ENCODE results near the gene ABTB2.

The ABTB2 gene

DNA sequence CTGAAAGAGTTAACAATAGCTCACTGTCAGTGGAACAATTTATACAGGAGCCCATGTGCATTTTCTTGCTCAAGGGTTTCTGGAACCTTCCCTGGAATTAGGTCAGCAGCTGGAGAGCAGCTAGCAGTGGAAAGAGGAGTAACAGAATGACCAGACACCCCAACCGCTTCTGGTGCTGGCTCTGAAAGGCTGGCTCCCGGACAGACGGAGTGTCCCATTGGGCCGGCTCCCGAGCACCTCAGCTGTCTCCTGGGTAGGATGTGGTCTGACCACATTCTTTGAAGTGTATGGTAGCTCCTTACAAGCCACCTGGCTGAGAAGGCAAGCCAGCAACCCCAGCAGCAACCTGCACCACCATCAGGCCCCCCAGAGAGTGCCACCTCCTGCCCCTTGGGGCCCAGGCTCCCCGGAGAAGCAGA, 44.7 kb downstream of the ABTB2 start:
- peak in 2 of 6 experiments; percentile 16 to 26 for DNase-seq

DNA sequence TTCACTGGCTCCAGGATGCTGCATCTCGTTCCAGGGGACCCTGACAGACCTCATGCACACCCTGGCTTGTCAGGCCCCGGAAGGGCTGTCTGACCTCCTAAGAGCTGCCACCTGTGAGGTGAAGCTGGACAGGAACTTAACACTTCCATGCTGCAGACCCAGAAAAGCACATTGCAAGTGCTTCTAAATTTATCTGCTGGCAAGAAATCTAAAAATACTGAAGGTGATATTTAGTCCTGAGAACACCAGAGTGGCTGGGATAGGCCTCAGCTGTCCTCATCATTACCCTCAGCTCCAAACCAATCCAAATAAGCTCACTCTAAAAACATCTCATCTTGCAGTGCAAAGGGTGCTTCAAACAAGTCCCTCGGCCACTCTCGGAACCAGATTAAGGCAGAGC, 46.7 kb downstream of the ABTB2 start:
- DNase-seq: no peak

DNA sequence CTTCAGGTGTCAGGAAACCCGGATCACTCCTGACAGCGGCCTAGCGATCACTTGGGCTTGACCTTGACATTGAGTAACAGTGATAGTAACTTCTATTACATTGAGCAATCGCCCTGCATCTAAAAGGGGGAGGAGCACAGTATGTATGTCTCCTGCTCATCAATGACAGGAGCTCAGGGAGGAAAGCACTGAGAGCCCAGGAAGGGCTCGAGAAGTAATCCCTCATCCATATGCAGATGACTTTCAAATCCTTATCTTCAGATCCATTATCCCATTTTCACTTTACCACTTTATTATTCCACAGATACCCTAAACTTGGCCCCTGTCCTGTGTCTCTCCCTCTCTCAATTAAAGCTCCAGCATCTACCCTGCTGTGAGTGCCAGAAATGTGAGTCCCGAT, 47.8 kb downstream of the ABTB2 start:
- DNase-seq: no peak

DNA sequence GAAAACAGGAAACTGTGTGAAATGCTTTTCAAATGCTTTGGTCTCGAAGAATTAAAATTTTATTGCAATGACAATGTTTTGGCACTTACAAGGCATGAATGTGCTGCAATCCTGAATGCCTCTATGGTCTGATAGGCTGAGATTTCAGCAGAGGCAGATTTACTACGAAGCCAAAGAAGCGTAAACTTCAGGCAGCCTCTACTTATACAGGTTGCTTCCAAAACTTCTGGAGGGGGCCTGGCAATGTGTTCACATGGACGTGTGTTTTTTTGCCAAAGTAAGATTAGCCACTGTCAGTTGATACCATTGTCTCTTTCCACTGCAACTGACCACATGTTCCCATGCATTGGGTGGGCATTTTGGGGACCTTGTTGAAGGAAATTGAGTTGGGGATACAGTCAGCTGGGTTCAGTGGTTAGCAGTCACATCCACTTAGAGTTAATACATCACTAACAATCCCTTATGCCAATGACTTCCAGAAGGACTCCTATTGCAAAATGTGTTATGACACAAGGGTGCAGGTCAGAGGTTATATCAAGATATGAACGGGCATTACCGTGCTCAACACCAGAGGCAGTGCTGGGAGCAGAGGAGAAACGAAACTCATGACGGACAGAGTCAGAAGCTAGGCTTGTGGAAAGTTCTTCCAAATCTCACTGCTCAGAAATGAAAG, 48.8 kb downstream of the ABTB2 start:
- peak in 1 of 6 experiments; percentile 19 for DNase-seq

DNA sequence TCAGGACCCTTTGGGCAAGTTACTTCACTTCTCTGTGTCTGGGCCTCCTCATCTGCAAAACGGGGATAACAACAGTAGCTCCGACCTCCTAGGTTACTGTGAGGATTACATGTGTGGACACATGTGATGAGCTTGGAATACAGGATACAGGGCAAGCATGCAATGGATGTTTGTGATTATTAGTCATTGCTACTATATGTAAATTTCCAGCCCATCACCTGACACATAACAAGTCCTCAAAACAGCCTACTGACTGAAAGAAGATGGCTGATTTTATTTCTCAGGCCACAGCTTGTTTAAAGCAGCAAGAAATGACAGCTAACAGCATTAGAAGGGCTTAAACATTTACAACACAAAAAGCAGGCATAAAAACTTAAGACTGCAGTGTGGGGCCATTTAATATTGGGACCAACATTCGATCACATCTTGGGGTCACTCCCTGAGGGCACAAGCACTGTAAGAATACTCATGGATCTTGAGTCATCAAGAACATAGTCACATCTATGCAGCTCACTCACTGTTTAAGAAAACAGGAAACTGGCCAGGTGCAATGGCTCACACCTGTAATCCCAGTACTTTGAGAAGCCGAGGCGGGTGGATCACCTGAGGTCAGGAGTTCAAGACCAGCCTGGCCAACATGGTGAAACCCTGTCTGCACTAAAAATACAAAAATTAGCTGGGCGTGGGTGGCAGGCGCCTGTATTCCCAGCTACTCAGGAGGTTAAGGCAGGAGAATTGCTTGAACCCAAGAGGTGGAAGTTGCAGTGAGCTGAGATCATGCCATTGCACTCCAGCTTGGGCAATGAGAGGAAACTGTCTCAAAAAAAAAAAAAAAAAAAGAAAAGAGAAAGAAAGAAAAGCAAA, 49.5 kb downstream of the ABTB2 start:
- DNase-seq: no peak

DNA sequence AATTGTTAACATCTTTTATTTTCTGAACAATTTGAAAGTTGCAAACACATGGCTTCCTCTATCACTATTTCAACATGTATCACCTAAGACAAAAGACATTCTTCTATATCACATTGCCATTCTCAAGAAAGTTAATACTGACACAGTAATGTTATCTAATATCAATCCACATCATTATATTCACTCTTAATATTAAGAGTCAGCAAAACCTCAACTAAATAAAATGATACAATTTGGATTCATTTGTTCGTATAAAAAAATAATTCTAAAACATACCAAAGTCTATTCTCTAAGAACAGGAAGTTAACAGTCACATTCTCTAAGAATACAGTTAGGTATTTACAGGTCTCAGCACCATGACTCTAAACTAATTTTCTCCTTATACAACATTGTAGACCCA, 52.0 kb downstream of the ABTB2 start:
- no peak for DNase-seq

DNA sequence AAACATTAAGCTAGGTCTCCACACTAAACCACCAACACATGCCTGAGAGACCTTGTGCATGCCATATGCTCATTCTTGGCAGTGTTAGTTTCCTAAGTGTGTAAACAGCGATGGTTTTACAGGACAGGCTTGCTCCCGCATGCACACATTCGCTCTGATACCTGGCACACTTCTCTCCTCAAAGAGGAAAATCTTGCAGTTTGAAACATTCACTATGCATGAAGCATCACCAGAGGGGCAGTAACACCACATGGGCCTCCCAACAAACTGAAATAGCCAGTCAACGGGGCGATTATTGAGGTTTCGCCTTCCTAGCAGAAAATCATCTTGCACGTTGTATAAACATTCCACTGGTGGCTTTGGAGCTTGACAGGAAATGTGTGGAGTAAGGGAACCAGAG, 52.6 kb downstream of the ABTB2 start:
- no peak for DNase-seq

DNA sequence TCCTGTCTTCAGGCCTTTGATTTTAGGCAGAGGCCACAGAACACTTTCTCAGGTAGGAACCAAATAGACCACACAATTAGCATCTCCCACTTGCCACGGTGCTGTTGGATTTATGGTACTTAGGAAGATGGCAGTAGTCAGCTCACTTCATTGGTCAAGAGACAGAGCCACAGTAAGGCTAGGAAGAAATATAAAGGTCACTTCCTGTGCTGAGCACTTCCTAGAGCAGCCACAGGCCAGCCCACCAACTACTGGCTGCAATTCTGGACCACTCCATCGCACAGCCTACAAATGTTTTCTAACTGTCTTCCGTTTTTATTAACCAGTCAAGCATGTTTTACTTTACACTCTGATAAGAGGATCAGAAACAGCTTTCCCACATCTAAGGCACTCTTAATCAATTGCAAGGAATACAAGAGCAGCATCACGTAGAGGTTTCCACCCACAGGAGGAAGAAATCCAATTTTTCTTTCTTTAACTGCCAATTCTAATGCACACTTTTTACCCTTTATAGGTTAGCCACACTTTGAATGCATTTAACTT, 54.7 kb downstream of the ABTB2 start:
- DNase-seq: no peak

DNA sequence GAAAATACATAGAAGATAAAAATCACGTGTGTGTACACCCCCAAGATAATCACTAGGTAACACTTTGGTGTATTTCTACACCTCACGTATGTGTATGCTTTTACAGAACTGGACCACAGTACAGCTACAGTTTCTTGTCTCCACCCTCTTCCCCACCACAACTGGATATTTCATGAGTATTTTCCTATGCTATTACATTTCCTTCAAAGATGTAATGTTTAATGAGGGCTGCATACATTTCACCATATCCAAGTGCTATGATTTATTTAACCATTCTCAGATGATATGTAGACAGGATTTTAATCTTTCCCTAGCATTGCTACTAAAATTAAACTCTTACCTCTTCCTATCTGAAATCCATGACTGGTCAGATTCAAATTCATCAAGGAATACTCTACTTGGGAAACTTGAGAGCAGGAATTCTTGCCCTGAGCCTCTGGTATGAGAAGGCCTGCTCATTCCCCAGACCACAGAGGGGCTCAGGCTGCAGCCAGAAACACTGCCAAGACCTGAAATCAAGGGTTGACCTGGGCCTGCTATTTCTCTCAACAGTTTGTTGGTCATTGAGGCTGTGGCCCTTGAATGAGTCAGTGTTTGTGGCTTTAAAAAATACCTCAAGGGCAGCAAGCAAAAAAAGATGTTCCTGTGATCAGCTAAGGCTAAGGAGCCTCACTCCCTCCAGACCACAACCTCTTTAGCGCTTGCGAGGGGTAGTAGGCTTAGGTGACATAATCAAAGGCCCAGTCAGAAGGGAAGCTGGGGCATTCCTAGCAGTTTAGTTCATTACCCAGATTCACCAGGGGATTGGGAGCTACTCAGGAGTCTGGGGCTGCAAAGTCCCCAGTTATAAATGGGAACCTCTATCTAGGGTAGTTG, 55.5 kb downstream of the ABTB2 start:
- no peak for DNase-seq

DNA sequence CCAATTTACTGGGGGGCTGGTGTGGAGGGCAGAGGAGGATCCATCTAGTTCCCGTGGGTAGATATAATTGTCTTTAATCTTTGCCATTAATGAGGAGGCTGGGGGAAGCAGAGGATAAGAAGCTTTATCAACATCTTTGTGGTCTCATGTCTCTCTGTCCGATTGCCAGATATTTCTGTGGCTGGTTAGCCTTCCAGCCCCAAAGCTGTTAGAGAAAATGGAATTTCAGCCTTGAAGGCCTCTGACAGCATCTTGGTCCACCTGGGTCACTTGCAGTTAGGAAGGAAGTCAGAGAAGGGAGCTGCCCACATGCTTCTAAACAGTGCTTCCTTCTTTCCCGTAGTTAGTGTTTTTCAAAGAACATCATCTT, 56.9 kb downstream of the ABTB2 start:
- DNase-seq: no peak

DNA sequence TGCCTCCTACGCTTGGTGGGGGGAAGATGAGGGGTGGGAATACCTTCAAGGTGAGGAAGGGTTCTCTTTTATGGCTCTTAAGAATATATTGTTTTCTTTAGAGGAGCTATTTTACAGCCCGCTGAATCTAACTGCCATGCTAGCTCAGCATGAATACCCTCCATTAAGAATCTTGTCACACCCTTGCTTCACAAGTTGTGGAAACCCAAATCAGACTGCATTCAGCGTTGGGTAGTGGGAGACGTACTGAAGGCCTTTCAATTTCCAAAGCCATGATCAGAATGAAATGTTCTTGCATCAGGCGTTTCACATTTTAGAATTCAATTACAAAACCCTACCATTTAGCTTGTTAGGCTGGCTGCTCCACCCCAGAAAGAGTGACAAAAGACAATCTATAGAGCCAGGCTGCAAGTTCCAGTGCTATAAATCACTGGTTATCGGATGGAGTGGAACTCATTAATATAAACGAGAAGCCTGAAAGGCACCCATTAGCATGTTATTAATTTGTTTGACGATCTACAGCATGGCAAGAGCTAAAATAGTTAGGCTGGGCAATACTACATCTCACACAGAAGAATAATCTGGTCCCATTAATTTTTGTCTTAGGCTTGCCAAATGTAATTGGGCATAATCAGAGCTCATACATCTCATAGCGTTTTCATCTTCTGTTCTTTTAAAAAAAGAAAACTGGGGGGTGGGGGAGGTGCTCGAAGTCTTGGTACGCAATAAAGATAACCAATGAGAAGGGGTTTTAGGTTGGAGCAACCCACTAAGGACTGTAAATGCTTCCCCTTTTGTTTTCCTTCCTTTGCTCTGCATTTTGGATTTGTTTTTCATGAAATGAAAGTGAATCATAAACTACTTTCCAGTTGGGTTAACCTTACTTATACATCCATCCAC, 57.5 kb downstream of the ABTB2 start:
- no peak for DNase-seq

DNA sequence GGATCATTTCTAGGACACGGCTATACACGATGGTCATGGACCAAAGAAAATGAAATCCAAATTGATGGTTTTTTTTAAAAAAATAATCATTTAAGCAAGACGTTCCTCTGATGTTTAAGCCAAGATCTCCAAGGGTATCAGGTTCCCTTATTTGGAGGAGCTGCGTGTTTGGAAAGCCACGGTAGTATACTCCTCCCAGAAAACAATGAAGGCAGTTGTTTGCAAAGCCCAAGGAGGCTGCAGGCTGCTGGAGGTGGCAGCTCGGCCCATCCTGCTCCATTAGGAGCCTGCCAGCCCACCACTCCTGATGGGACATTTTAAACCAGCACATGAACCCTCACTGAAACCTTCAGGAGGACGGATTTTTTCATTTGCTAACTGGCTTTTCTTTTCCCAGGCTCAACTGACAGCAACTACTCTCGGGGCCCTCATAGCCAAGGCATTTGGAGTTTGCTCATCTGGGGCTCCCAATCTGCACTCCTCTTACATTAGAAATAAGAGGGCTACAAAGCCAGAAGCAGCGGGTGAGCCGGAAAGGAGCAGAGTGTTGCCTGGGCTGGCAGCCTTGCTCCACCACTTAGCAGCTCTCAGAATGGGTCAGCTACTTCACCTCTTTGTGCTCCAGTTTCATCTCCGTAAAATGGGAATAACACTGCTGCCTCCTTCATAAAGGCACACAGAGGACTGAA, 58.4 kb downstream of the ABTB2 start:
- DNase-seq: no peak

DNA sequence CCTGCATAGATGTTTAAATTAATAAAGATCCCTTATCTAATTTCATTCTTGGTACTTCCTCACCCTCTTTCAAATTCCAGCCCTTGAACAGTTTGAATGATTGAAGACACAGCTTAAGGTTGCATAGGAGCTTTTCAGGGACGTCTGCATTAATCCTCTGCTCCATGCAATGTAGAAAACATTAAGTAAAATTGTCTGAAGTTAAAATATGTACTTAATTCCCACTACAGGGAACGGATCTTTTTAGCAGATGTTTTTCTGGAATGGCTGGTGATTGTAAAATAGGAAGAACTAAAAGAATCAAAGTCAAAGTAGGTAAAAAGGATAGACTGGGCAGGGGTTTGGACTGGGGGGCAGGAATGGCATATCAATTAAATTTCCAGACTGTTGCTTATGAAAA, 58.9 kb downstream of the ABTB2 start:
- DNase-seq: no peak

DNA sequence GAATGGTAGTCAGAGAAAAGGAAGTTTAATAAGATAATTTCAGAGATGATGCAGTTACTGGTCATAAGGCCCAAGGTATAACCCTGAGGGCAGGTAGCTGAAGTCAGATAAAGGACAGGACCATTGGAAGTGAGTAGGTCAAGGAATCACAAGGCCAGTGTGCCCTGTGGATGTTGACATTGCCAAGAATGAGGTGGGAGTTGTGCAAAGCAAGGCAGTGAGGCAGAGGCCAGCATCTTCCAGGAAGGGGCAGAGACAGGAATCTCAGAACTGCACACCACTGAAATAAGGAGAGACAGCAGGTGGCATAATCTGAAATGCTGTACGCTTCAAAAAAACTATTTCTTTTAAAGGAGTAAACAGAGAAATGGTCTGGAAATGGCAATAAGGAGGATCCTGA, 61.4 kb downstream of the ABTB2 start:
- no peak for DNase-seq

DNA sequence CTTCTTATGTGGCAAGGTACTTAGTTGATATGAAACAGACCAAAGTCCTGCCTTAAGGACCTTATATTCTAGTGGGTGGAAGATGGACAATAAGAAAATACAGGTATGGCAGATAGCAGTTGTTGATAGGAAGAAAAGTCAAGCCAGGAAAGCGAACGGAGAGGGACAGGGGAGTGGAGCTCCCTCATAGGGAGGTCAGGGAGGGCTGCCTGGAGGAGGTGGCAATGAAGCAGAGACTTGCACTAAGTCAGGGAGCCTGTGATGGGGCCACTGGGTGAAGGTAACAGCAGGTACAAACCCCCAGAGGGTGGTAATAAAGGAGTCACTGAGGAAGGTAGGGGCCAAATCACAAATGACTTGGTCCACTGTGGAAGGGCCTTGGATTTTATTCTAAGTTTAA, 65.3 kb downstream of the ABTB2 start:
- DNase-seq: no peak

DNA sequence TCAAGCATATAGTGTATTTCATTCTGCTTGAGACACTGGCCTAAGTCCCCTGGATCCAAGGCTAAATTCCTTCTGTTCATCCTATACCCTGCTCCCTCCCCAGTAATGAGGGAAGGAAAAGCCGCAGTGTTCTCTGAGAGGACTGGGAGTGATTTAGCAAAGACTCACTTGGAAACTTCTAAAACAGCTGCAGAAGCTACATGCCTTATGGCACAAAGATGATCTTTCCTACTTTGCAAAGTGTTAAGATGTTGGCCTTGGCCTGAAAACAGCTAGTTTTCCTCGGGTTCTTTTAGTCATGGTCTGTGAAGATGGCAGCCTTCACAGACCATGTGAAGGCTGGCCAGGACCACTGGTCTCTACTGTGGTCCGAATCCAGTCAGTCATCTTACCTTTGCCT, 65.7 kb downstream of the ABTB2 start:
- DNase-seq: no peak

DNA sequence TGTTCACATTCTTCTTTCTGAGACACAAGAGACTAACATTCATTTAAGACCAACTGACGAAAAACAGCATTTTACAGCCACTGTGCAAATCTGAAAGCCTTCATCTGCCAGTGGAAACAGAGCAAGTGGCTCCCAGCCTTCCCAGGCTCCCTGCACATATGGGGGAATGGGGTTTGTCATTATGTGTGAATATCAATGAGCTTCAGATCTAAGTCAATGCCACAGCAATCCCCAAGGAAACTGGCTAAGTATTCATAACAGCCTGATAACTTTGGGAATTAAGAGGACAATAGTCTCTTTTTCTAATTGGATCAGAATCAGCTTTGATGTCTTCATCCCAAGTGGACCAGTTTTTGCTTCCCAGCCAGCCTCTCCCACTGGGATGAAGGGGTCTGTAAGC, 66.9 kb downstream of the ABTB2 start:
- no peak for DNase-seq

DNA sequence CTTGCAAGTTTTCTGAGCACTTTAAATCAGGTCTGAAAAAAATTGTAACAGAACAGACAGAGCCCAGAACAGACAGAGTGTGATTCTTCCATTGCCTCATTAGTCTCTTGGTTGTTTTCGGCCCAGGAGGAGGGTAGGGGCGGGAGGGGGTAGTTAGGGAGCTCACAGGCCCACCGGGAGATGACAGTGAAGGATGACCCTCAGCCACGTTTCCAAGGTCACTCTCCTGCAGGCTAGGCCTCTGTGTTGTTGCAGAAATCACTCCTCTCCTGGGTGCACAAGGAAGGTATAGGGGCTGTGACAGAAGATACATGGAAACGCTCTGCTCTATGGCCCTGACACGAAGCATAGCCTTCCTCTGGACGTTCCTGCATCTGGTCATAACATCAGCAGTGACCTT, 69.3 kb downstream of the ABTB2 start:
- no peak for DNase-seq

DNA sequence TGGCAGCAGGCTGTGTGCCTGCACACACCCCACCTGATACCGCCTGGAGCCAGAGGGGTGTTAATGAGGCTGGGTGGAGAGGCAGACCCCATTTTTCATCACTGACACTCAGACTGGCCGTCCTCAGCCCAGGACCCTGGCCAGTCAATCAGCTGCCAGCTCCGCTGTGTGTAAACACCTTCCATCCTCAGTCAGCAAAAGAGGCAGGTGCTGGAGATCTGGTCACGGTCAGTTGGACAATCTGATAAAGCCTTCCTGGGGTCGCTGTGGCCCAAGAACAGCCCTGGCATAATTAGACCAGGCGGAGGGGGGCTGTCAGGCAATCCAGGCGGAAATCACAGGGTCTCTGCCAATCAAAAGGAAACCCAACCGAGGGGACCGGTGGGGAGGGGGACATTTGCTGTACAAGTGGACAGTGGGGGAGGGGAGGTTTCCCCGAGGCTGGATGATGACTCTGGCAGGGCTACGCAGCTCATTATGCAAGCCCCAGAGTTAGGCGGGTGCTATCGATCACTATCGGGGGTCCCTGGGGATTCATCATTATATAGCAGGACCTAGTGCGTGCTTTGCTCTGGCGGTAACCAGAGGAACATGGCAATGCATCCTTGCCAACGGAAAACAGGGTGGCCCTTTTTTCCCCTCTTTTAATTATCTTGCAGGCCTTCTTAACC, 72.9 kb downstream of the ABTB2 start:
- DNase-seq: no peak

DNA sequence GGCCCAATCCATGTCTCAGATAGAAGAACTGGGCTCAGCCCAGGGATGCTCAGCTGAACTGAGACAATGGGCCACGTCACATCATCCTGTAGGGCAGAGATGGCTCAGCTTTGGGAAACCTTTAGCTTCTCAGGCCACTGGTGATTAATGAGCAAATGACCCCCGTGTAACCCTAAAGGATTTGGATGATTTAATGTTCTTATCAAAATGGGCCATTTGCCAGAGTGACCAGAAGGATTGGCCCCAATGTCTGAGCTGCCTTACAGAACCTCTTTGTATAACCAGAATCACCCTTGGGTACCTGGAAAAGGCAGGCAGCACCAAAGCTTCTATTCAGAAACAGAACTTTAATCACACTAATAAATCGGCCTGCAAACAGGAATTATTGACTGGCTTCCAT, 73.7 kb downstream of the ABTB2 start:
- no peak for DNase-seq
